GM21825 (cell line): ENCODE data around the gene TMC7.
"Not testable (repeated sequence)": the region's sequence is repeated elsewhere in the genome, so short reads cannot be mapped to it uniquely, and the experiment has no call there.

Experiments
- ATAC-seq: cut with Tn5 transposase; IDR thresholded peaks from one replicate; pipeline ENCODE4 v1.9.1; 2021; ENCODE audit warnings: mild to moderate bottlenecking, moderate library complexity; ENCODE audit not compliant: unreplicated experiment

The TMC7 gene

GRCh38 chr16:18975109-18975508 lies 8.6 kb upstream of the TMC7 start:
- ATAC-seq = no peak

- no peak for ATAC-seq
These were observed 3.8 kb upstream of the TMC7 start for GRCh38 chr16:18979936-18980335.

GRCh38 chr16:18984435-18985005 lies 786 bp downstream of the TMC7 start:
- ATAC-seq = no peak

- not testable (repeated sequence) for ATAC-seq
These were observed 1.5 kb downstream of the TMC7 start for GRCh38 chr16:18985256-18985655.

GRCh38 chr16:18991731-18992130 lies 8.0 kb downstream of the TMC7 start:
- ATAC-seq = not testable (repeated sequence)

GRCh38 chr16:18993531-18993930 lies 9.8 kb downstream of the TMC7 start:
- ATAC-seq = not testable (repeated sequence)

GRCh38 chr16:18994181-18994580 lies 10.4 kb downstream of the TMC7 start:
- ATAC-seq = not testable (repeated sequence)

- not testable (repeated sequence) for ATAC-seq
These were observed 11.7 kb downstream of the TMC7 start for GRCh38 chr16:18995406-18995805.

GRCh38 chr16:18996536-18996935 lies 12.8 kb downstream of the TMC7 start:
- not testable (repeated sequence) for ATAC-seq

GRCh38 chr16:18997001-18997400 lies 13.3 kb downstream of the TMC7 start:
- ATAC-seq = not testable (repeated sequence)

GRCh38 chr16:18999045-18999393 lies 15.3 kb downstream of the TMC7 start:
- no peak for ATAC-seq

- ATAC-seq = no peak
These were observed 18.1 kb downstream of the TMC7 start for GRCh38 chr16:19001788-19002187.

- ATAC-seq = no peak
These were observed 20.2 kb downstream of the TMC7 start for GRCh38 chr16:19003935-19004334.

- no peak for ATAC-seq
These were observed 22.1 kb downstream of the TMC7 start for GRCh38 chr16:19005561-19006445.

- no peak for ATAC-seq
These were observed 22.9 kb downstream of the TMC7 start for GRCh38 chr16:19006446-19007315.

GRCh38 chr16:19008245-19009169 lies 24.8 kb downstream of the TMC7 start:
- ATAC-seq = no peak

GRCh38 chr16:19011169-19011731 lies 27.5 kb downstream of the TMC7 start:
- ATAC-seq = no peak

- ATAC-seq = no peak
These were observed 30.7 kb downstream of the TMC7 start for GRCh38 chr16:19014461-19014860.

- no peak for ATAC-seq
These were observed 33.4 kb downstream of the TMC7 start for GRCh38 chr16:19017179-19017578.

GRCh38 chr16:19020689-19021088 lies 37.0 kb downstream of the TMC7 start:
- ATAC-seq = no peak
